HG03439 (cell line): ENCODE results near the gene CAMKK2.
"Not testable (repeated sequence)": the region's sequence is repeated elsewhere in the genome, so short reads cannot be mapped to it uniquely, and the experiment has no call there.

Experiments used
- ATAC-seq: cut with Tn5 transposase; IDR thresholded peaks from one replicate; pipeline ENCODE4 v1.9.1; 2021; ENCODE audit warnings: mild to moderate bottlenecking, moderate library complexity; ENCODE audit not compliant: unreplicated experiment

CAMKK2 gene

GRCh38 chr12:121227294-121227693, 69.2 kb downstream of the CAMKK2 start:
- peak; percentile 57 for ATAC-seq

- not testable (repeated sequence) for ATAC-seq
Measured at GRCh38 chr12:121226871-121227270, 69.6 kb downstream of the CAMKK2 start.

GRCh38 chr12:121226399-121226798, 70.1 kb downstream of the CAMKK2 start:
- no peak for ATAC-seq

GRCh38 chr12:121224591-121224990, 71.9 kb downstream of the CAMKK2 start:
- no peak for ATAC-seq

- no peak for ATAC-seq
Measured at GRCh38 chr12:121223292-121224285, 72.9 kb downstream of the CAMKK2 start.

GRCh38 chr12:121222847-121223246, 73.7 kb downstream of the CAMKK2 start:
- no peak for ATAC-seq

GRCh38 chr12:121219353-121219986, 77.0 kb downstream of the CAMKK2 start:
- ATAC-seq, result no peak

GRCh38 chr12:121218588-121219352, 77.7 kb downstream of the CAMKK2 start:
- ATAC-seq, result no peak

- ATAC-seq, result no peak
Measured at GRCh38 chr12:121217761-121218160, 78.7 kb downstream of the CAMKK2 start.

- no peak for ATAC-seq
Measured at GRCh38 chr12:121217063-121217462, 79.4 kb downstream of the CAMKK2 start.

- ATAC-seq, result no peak
Measured at GRCh38 chr12:121216102-121216501, 80.4 kb downstream of the CAMKK2 start.

- ATAC-seq, result no peak
Measured at GRCh38 chr12:121214855-121215745, 81.4 kb downstream of the CAMKK2 start.

- ATAC-seq, result no peak
Measured at GRCh38 chr12:121214166-121214777, 82.2 kb downstream of the CAMKK2 start.

- ATAC-seq, result no peak
Measured at GRCh38 chr12:121212875-121213274, 83.6 kb downstream of the CAMKK2 start.

GRCh38 chr12:121209624-121210572, 86.6 kb downstream of the CAMKK2 start, which contains the start of gene P2RX4:
Gene P2RX4, plus strand, starts transcription at chr12:121210129. Its CDS starts 36 bp downstream, at chr12:121210165.
- peak; percentile 84 for ATAC-seq

GRCh38 chr12:121209221-121209620, 87.3 kb downstream of the CAMKK2 start:
- ATAC-seq, result no peak

GRCh38 chr12:121208571-121208970, 87.9 kb downstream of the CAMKK2 start:
- ATAC-seq, result not testable (repeated sequence)

- ATAC-seq, result no peak
Measured at GRCh38 chr12:121205491-121205890, 91.0 kb downstream of the CAMKK2 start.

- ATAC-seq, result no peak
Measured at GRCh38 chr12:121203482-121203881, 93.0 kb downstream of the CAMKK2 start.
